ENCODE measurements around the gene ZZZ3.
"Not testable (repeated sequence)": the region's sequence is repeated elsewhere in the genome, so short reads cannot be mapped to it uniquely, and the experiment has no call there.

Gene ZZZ3

DNA sequence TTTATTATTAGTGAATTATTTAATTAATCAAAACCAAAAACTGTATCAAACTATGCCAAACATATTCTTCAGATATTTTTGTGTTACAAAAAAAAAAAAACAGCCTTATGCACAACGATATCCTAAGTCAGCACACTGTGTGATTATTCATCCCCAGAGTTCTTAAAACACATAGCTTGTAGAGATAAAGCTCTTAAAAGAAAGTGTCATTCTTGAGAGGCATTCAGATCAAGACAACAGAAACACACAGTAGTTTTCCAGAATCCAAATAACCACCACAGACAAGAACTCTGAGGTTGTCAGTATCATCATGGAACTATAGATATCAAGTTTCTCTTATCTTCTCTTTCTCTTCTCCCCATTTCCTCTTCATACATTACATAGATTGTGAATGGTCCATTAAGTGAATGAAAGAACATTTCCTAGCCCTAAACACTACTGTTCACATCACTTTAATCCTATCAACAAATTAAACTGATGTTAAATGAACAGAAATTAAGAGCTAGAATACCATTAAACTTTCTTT is 13.5 kb downstream of the ZZZ3 start:
- DNase-seq = no peak

DNA sequence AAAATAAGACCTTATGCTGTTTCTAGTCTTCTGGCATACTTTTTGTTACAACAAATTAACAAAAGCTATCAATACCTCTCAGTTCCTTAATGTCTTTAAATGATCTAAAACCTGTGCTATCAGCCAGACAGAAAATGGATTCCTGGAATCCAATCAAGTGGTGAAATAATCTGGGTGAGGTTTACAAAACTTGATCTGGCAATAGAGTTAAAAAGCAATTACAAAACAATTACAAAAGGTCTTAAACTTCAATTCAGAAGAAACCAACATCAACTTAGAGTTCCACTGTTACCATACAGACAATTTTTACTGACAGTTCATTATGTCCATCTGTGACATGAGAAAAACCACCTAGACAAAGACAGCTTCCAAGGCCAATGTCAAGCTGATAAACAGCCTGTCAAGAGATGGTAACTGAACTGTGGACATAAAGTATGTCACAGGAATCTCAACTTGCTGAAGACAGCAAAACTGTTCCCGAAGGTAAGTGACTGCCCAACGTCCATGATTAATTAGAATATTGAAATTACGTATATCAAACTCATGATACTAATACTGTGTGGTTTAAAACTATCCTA is 17.4 kb downstream of the ZZZ3 start:
- DNase-seq = no peak

DNA sequence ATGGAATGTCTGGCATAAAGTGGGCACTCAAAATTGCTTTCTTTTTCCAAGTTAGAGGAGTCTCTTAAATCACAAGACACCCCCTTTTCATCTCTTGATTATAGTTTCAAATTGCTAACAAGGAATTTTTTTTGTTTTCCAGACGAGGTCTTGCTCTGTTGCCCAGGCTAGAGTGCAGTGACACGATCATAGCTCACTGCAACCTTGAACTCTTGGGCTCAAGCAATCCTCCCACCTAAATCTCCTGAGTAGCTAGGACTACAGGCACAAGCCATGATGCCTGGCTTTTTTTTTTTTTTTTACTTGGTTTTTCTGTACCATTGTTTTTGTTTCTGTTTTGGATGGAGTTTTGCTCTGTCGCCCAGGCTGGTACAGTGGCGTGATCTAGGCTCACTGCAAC is 20.8 kb downstream of the ZZZ3 start:
- no peak for DNase-seq

DNA sequence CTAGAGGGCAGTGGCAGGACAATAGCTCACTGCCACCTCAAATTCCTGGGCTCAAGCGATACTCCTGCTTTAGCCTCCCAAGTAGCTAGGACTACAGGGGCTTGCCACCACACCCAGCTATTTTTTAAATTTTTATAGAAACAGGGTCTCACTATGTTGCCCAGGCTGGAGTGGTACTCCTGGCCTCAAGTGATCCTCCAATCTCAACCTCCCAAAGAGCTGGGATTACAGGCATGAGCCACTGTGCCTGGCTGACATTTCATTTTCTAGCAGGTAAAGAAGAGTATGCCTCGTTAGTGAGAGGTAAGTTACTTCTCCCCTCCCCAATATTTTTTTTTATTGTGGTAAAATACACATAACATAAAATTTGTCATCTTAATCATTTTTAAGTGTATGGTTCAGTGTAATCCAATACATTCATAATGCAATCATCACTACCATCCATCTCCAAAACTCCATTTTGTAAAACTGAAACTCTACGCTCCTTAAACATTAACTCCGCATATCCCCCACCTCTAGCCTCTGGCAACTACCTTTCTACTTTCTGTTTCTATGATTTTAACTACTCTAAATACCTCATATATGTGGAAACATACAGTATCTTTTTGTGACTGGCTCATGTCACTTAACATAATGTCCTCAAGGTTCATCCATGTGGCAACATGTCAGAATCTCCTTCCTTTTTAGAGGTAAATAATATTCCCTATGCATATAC is 22.4 kb downstream of the ZZZ3 start:
- DNase-seq = no peak

DNA sequence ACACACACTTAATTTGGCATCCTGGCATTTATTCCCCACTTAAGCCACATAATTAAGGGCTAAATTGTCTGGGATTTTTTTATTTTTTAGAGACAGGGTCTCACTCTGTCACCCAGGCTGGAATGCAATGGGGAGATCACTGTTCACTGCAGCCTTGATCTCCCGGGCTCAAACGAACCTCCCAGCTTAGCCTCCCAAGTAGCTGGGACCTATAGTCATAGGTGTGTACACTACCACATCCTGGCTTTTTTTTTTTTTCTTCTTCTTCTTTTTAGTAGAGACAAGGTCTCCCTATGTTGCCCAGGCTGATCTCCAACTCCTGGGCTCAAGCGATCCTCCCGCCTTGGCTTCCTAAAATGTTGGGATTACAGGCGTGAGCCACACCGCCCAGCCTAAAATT is 24.2 kb downstream of the ZZZ3 start:
- no peak for DNase-seq

DNA sequence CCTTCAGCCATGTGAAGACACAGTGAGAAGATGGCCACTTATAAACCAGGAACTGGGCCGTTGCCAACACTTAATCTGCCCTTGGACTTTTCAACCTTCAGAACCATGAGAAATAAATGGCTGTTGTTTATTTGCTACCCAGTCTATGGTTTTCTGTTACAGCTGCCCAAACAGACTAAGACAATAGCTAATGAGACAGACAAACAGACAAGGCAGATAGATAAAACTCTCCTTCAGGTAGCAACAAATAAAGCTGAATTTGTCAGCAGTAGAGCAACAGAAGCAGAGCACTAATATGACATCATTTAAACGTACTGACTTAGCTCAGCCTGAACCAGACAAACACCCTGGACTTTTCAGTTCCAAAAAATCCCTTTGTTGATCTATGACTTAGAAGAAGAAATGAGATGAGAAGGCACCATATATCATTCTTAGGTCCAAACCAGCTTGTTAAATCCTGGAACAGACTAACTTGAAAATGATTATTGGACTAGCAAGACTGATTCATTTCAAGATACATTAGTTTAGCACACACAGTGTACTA is 27.0 kb downstream of the ZZZ3 start:
- DNase-seq = no peak

DNA sequence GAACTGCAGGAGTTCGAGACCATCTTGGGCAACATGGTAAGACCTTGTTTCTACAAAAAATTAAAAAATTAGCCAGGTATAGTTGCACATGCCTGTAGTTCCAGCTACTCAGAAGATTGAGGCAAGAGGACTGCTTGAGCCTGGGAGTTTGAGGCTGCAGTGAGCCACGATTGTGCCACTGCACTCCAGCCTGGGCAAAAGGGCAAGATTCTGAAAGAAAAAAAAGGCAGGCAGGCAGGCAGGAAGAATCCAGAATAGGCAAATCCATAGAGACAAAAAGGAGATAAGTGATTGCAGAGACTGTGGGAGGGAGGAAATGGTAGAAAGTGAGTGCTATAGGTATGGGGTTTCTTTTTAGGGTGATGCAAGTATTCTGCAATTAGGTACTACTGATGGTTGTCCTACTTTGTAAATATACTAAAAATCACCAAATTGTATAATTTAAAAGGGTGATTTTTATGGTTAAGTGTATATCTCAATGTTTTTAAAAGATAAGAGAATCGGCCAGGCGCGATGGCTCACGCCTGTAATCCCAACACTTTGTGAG is 29.4 kb downstream of the ZZZ3 start:
- DNase-seq = no peak

DNA sequence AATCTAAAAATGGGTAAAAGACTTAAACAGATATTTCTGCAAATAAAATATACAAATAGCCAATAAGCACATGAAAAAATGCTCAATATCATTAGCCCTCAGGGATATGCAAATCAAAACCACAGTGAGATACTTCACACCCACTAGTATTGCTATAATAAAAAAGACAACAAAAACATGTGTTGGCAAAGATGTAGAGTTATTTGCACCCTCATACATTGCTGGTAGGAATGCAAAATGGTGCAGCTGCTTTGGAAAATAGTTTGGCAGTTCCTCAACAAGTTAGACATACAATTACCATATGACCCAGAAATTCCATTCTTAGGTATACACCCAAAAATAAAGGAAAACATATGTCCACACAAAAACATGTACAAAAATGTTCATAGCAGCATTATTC is 30.2 kb downstream of the ZZZ3 start:
- no peak for DNase-seq

DNA sequence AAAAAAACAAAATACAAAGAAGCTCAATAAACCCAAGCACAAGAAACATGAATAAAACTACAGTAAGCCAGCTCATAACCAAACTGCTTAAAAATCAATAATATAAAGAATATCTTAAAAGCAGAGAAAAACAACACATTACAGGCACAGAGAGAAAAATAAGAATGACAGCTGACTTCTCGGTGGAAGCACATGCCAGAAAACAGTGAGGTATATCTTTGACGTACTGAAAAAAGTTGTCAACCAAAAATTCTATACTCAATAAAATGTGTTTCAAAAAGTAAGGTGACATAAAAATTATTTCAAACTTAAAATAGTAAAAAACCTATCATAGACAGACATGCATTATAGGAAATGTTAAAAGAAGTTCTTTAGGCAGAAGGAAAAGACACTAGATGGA is 33.3 kb downstream of the ZZZ3 start:
- no peak for DNase-seq

DNA sequence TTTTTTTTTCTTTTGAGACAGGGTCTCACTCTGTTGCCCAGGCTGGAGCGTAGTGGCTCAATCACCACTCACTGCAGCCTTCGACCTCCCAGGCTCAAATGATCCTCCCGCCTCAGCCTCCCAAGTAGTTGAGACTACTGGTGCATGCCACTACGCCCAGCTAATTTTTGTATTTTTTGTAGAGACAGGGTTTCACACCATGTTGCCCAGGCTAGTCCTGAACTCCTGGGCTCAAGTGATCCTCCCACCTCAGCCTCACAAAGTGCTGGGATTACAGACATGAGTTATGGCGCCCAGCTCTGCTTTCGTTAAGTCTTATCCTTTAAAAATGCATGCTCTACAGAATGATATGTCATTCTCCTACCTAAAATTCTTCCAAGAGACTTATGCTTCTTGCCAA is 36.2 kb downstream of the ZZZ3 start:
- not testable (repeated sequence) for DNase-seq

DNA sequence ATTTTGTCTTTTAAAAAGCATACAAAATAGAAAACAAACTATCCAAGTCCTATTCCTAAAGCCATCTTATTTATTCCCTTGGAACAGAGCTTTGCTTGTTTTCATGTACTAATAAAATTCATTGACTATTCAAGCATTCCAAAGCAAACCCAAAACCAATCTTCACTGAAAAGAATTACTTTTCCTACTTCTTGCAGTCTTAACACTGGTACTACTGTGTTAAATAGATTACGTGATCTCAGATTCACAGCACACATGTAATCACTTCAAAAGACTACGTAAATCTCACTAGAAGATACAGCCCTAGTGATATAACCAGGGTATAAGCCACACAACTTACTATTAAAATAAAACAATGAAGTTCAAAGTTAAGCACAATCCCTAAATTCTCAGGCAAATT is 39.0 kb downstream of the ZZZ3 start:
- DNase-seq = no peak

DNA sequence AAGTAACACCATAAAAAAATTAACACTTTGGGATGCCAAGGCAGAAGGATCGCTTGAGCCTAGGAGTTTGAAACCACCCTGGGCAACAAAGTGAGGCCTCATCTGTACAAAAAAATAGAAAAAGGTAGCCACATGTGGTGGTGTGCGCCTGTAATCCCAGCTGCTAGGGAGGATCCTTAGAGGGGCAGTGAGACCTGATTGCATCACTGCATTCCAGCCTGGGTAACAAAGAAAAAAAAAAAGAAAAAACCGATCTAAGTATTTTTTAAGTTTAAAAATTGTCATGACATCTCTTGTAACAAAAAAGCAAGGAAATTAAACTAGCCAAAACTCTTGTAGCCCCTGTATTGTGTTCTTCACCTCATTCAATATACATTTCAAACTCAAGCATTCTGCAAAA is 39.5 kb downstream of the ZZZ3 start:
- no peak for DNase-seq

DNA sequence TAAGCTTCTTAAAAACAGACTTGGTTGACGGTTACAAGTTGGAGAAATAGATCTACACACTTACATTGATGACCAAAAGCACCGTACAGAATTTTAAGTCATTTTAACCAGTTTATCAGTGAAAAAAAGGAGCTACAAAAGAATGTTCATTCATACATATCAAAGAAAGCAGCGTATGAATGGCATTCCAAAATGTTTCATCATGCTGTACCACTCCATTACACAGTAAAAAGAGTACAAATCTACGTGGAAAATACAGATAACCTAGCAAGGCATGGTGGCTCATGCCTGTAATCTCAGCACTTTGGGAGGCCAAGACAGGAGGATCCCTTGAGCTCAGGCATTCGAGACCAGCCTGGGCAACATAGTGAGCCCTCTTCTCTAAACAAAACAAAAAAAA is 40.3 kb downstream of the ZZZ3 start:
- no peak for DNase-seq

DNA sequence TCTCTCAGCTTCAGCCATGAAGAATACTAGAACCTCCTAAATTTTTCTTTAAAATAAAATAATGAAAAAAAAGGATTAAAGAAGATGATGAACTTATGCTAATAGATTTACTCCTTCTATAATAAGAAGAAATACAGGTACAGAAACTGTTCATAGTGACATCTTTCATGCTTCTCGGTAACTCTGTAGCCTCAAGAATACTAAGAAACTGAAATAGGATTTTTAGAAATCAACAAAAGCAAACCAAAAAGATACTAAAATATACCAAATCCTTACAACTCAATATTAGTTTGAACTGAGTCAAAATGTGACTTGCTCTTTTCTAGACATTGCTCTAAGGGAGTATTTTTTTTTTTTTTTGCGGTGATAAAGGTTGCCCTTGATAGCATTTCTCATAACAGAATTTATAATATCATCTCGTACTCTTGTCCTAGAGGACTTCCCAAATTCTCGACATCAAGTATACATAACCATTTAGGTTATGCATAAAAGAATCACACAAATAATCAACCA is 42.8 kb downstream of the ZZZ3 start:
- no peak for DNase-seq

DNA sequence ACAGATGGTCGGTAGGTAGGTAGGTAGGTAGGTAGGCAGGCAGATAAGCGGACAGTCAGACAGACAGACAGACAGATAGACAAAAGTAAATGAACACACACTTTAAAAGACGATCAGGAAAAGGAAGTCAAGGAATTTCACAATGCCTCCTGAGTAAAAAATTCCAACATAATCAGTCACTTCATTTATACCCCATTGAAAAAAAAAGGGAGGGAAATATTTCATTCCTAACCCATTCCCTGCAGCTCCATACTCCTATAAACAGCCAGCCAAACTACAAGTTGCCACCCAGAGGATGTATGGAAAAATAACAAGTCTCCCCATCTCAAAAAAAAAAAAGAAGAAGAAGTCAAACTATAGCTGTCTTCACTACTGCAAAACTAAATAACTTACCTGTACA is 43.4 kb downstream of the ZZZ3 start:
- DNase-seq = no peak

DNA sequence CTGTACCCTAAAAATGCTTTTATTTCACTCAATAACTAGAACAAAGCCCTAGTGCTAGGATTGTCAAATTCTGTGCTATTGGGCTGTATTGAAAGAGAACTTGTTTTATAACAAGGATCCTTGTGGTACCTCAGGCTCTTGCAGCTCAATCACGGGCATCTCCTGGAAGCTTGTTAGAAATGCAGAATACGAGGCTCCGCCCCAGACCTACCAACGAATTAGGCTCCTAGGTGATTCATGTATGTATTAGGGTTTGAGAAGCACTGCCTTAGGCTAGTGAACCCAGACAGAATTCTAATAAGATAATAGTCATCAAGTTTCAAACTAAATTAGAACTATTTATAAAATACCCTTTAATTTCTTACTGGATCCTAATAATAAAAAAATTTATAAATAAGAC is 45.6 kb downstream of the ZZZ3 start:
- DNase-seq = no peak

Measured in AML-193 (cell line).